CD4-positive, alpha-beta memory T cell (primary cell): ENCODE data around the gene CELF5. TPM values are rescaled to one million over a fixed set of nuclear protein-coding genes. Genes with fewer than 3 reads are reported as not detected.
A peak's percentile ranks its signal among the peaks of the same experiment; 100 is the strongest.

Experiments used
- CTCF ChIA-PET: fragments of 350-600 bp; sonication (Branson Sonifier 250); formaldehyde crosslinking; loops from one replicate; lab custom pipeline; 2021; ENCODE audit warnings: inconsistent platforms; ENCODE audit not compliant: partially characterized antibody; lab: Charles Lee
- POLR2A ChIA-PET: fragments of 350-600 bp; sonication (Branson Sonifier 250); formaldehyde crosslinking; loops from one replicate; lab custom pipeline; 2021; ENCODE audit not compliant: partially characterized antibody; lab: Charles Lee
- DNase-seq, 5 donors: peaks; one replicate each; pipeline versions ENCODE4 v3.0.0 to v3.0.0-alpha.2; 2020 to 2022; ENCODE audit warnings: mixed read lengths in 1 of 5
- H3K27ac ChIP-seq: one replicate; pipeline ENCODE4 v1.7.0; 2013; ENCODE audit warnings: low read depth, low read length
- H3K27me3 ChIP-seq: 2 replicates; pipeline ENCODE4 v1.7.0; 2013; ENCODE audit warnings: mild to moderate bottlenecking, low read length, moderate library complexity; ENCODE audit not compliant: insufficient read depth
- H3K36me3 ChIP-seq: 2 replicates; pipeline ENCODE4 v1.7.0; 2013; ENCODE audit warnings: mild to moderate bottlenecking, low read length, moderate library complexity; ENCODE audit not compliant: insufficient read depth
- H3K4me1 ChIP-seq: 2 replicates; pipeline ENCODE4 v1.7.0; 2013; ENCODE audit warnings: mild to moderate bottlenecking, low read length, moderate library complexity; ENCODE audit not compliant: insufficient read depth
- H3K4me3 ChIP-seq, 2 donors: one replicate each; pipeline ENCODE4 v1.7.0; 2013; ENCODE audit warnings: low read length in 2 of 2, mild to moderate bottlenecking in 1 of 2
- H3K9me3 ChIP-seq, 2 donors: one replicate each; pipeline ENCODE4 v1.7.0; 2013; ENCODE audit warnings: low read length in 2 of 2, control low read depth in 1 of 2; ENCODE audit not compliant: control insufficient read depth in 1 of 2
- H3K27ac Mint-ChIP-seq, 7 donors: one replicate each; pipeline ENCODE4 v1.8.0; 2020 to 2021; ENCODE audit warnings: mixed read lengths in 7 of 7, mild to moderate bottlenecking in 6 of 7, inconsistent platforms in 3 of 7, moderate library complexity in 3 of 7
- H3K27me3 Mint-ChIP-seq, 2 donors: one replicate each; pipeline ENCODE4 v1.8.0; 2020 to 2021; ENCODE audit warnings: mixed read lengths in 2 of 2
- H3K36me3 Mint-ChIP-seq, 2 donors: one replicate each; pipeline ENCODE4 v1.8.0; 2020 to 2021; ENCODE audit warnings: mixed read lengths in 2 of 2, inconsistent platforms in 1 of 2, mild to moderate bottlenecking in 1 of 2
- H3K4me1 Mint-ChIP-seq, 4 donors: one replicate each; pipeline ENCODE4 v1.8.0; 2020 to 2021; ENCODE audit warnings: mixed read lengths in 4 of 4, mild to moderate bottlenecking in 1 of 4
- H3K4me3 Mint-ChIP-seq, 8 donors: one replicate each; pipeline ENCODE4 v1.8.0; 2020 to 2021; ENCODE audit warnings: mixed read lengths in 8 of 8, mild to moderate bottlenecking in 7 of 8, moderate library complexity in 6 of 8, inconsistent platforms in 3 of 8
- H3K9me3 Mint-ChIP-seq, 8 donors: one replicate each; pipeline ENCODE4 v1.8.0; 2020 to 2021; ENCODE audit warnings: mixed read lengths in 8 of 8, mild to moderate bottlenecking in 5 of 8, inconsistent platforms in 3 of 8, moderate library complexity in 1 of 8
- intact Hi-C: fragments of 100-400 bp; cut with micrococcal nuclease; formaldehyde crosslinking; loops from one replicate; pipeline ENCODE4 v1.15.1; 2023
- polyA plus RNA-seq, 2 donors: library from polyadenylated mRNA; unstranded; fragments of 300-500 nt; fragmentation: Illumina TruSeq; gene quantifications; one replicate each; pipeline ENCODE4 v1.2.3, GENCODE V29; 2021
- total RNA-seq, 2 experiments: library from RNA; stranded (reverse); gene quantifications; one replicate each; pipeline ENCODE4 v1.2.3, GENCODE V29; 2021

Gene CELF5
- total and polyA plus RNA-seq, 4 experiments from 2014 or later, result 0.32 to 0.64 (median 0.44) TPM; not detected in 1

DNA sequence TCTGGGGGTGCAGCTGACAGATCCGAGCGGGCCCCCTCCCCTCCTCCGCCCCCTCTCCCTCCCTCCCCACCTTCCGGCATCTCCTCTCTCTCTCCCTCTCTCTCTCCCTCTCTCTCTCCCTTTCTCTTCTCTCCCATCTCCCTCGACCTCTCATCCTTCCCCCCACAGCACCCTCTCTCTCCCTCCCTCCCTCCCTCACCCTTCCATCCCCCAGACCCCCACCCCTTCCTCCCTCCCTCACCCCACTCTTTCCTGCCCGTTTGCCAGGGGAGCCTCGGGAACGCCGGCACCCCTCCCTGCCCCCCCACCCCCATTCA is 666 bp downstream of the CELF5 start:
- Mint-ChIP-seq H3K27me3 (peaks cover 18 to 23% of the 10 kb centered on the region in 2 donors), H3K4me3 (no peak overlapping the region), H3K27ac (no peak overlapping the region), H3K9me3 (no peaks in the 10 kb centered on the region), H3K36me3 (no peaks in the 10 kb centered on the region), H3K4me1 (peaks cover 0 to 1% (median 0%) of the 10 kb centered on the region in 4 donors)
- H3K4me3 ChIP-seq, result no peak overlapping the region
- ChIA-PET POLR2A (no interaction called here), CTCF (no interaction called here)
- no peaks in the 10 kb centered on the region for H3K9me3 ChIP-seq
- no peak overlapping the region for H3K27ac ChIP-seq
- H3K4me1 ChIP-seq, result no peaks in the 10 kb centered on the region
- intact Hi-C loops, result no loop called here
- DNase-seq, result no peak
- no peaks in the 10 kb centered on the region for H3K36me3 ChIP-seq
- H3K27me3 ChIP-seq, result peaks cover 9% of the 10 kb centered on the region

DNA sequence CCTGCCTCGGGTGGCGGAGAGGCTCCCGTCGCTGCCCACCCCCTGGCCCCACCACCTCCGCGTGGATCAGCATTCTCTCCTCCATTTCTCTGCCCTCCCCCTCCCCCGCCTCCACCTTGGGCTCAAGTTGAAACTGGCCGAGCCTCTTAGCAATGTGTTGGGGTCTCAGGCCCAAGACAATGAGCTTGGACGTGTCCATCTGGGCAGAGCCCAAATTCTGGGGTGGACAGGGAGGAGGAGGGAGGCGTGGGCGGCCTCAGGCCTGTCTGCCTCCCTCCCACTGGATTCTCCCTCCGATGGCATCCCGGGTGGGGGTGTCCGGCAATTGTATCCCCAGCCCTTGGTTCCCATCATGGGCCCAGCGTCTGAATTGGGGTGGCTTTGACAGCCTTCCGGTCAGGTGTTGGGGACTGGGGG is 1.2 kb downstream of the CELF5 start:
- no peaks in the 10 kb centered on the region for H3K9me3 Mint-ChIP-seq
- peaks cover 9% of the 10 kb centered on the region for H3K27me3 ChIP-seq

DNA sequence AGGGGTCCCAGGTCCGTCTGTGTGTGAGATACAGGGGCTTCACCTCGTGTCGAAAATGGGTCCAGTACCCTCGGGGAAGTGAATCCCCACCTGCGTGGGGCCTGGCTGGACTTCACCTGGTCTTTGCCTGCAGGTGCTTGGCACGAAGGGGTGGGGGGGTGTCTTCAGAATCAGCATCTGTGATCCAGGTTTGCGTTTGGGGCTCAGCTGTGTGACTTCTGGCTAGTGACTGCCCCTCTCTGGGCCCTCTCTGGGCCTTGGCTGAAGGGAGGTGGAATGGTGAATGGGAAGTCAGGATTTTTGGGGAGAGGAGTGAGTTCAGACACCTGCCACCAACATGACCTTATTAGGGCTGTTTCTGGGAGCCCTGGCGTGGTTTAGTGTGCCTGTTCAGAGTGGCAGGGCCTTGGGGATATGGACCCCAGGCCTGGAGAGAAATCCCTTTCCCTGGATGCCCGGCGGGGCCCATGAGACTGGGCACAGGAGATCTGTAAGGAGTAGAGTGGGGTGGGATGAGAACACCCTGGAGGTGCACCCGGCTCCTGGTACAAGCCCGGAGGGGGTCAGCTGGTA is 2.7 kb downstream of the CELF5 start:
- no peaks in the 10 kb centered on the region for H3K9me3 Mint-ChIP-seq
- intact Hi-C loops, result no loop called here
- peaks cover 9% of the 10 kb centered on the region for H3K27me3 ChIP-seq

More for the DNA sequence above, 1.2 kb downstream of the CELF5 start:
- Mint-ChIP-seq H3K27me3 (peaks cover 18 to 23% of the 10 kb centered on the region in 2 donors), H3K4me1 (peaks cover 0 to 1% (median 0%) of the 10 kb centered on the region in 4 donors), H3K4me3 (no peak overlapping the region), H3K27ac (peak overlapping the region in 1 of 7 donors; percentile 58), H3K36me3 (no peaks in the 10 kb centered on the region)
- no peaks in the 10 kb centered on the region for H3K4me1 ChIP-seq
- no peak overlapping the region for H3K27ac ChIP-seq
- no peaks in the 10 kb centered on the region for H3K36me3 ChIP-seq
- DNase-seq, result no peak
- intact Hi-C loops, result no loop called here
- H3K4me3 ChIP-seq, result no peak overlapping the region
- POLR2A ChIA-PET, result no interaction called here
- CTCF ChIA-PET, result no interaction called here
- H3K9me3 ChIP-seq, result no peaks in the 10 kb centered on the region

DNA sequence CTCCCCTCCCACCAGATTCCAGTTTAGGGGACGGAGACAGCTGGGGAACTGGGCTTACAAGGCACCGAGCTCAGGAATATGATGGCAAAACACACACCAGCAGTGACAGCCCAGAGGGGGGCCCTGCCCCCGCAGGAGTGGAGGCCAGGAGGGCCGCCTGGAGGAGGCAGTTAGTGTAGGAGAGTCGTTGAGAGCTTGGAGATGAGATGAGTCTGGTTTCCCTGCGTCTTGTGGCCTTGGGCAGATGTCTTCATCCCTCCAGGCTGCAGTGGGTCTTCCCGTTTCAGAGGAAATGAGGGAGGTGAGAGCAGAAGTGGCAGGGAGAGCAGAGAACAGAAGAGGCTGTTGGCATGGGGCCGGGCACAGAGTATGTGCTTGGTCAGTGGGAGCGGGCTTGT is 4.9 kb downstream of the CELF5 start:
- H3K27me3 Mint-ChIP-seq, result peaks cover 21 to 24% of the 10 kb centered on the region in 2 donors
- no peaks in the 10 kb centered on the region for H3K4me1 Mint-ChIP-seq
- H3K27ac ChIP-seq, result no peak overlapping the region
- peaks cover 9% of the 10 kb centered on the region for H3K27me3 ChIP-seq
- DNase-seq, result no peak
- intact Hi-C loops, result no loop called here
- ChIA-PET CTCF (interaction anchor here (0.7 to 1.1 kb wide), 3 partner anchors 10 to 23 kb away, joined by 3 to 5 read pairs (median 4); no protein-coding TSS in a partner anchor), POLR2A (interaction anchor here (0.5 to 1.1 kb wide), 2 partner anchors 14 to 993 kb away, joined by 3 to 4 read pairs; partner anchors contain the start of gene PLEKHJ1)
- no peaks in the 10 kb centered on the region for H3K9me3 ChIP-seq
- H3K4me1 ChIP-seq, result no peaks in the 10 kb centered on the region
- no peaks in the 10 kb centered on the region for H3K36me3 ChIP-seq
- H3K4me3 ChIP-seq, result no peak overlapping the region
- H3K27ac Mint-ChIP-seq, result peak overlapping the region in 1 of 7 donors; percentile 35
- no peak overlapping the region for H3K4me3 Mint-ChIP-seq
- H3K36me3 Mint-ChIP-seq, result no peaks in the 10 kb centered on the region
- H3K9me3 Mint-ChIP-seq, result peaks cover 0 to 1% (median 0%) of the 10 kb centered on the region in 8 donors

More for the DNA sequence above, 2.7 kb downstream of the CELF5 start:
- no peaks in the 10 kb centered on the region for H3K9me3 ChIP-seq
- ChIA-PET POLR2A (no interaction called here), CTCF (no interaction called here)
- no peaks in the 10 kb centered on the region for H3K36me3 ChIP-seq
- no peak overlapping the region for H3K27ac ChIP-seq
- no peak for DNase-seq
- no peaks in the 10 kb centered on the region for H3K4me1 ChIP-seq
- peak overlapping the region in 1 of 8 donors; percentile 62 for H3K4me3 Mint-ChIP-seq
- H3K36me3 Mint-ChIP-seq, result no peaks in the 10 kb centered on the region
- H3K4me1 Mint-ChIP-seq, result peaks cover 0 to 1% (median 0%) of the 10 kb centered on the region in 4 donors
- peaks cover 20 to 24% of the 10 kb centered on the region in 2 donors for H3K27me3 Mint-ChIP-seq
- H3K4me3 ChIP-seq, result no peak overlapping the region
- H3K27ac Mint-ChIP-seq, result peak overlapping the region in 2 of 7 donors; percentile 24 to 58

DNA sequence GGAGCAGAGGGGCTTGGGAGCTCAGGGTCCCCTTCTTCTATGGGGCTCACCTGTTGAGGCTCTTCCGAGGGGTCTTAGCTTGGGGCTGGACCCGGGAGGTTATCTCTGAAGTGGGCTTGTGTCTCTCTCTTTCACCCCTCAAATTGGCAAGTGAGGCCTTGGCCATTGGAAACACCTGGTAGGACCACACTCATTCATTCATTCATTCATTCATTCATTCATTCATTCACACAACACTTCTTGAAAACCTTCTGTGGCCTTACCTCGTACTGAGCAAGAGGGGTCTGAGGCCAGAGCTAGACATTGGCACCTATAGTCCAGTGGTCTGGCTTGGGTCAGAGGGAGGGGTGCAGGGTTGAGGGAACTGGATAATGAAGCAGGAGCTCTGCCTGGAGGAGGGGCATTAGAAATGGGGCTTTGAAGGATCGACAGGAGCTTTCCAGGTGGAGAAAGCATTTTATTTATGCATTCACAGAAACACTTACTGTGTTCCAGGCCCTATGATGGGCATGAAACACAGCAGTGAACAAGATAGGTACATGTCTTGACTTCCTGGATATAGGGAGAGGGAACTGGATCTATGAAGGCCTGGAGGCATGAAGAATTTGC is 5.5 kb downstream of the CELF5 start:
- no peaks in the 10 kb centered on the region for H3K9me3 ChIP-seq
- H3K4me3 ChIP-seq, result no peak overlapping the region
- peaks cover 0 to 1% (median 0%) of the 10 kb centered on the region in 8 donors for H3K9me3 Mint-ChIP-seq
- H3K27ac Mint-ChIP-seq, result no peak overlapping the region
- peaks cover 21 to 25% of the 10 kb centered on the region in 2 donors for H3K27me3 Mint-ChIP-seq
- H3K4me3 Mint-ChIP-seq, result no peak overlapping the region
- H3K4me1 Mint-ChIP-seq, result no peaks in the 10 kb centered on the region
- ChIA-PET POLR2A (interaction anchor here (0.5 to 1.1 kb wide), 2 partner anchors 13 to 994 kb away, joined by 3 to 4 read pairs; partner anchors contain the start of gene PLEKHJ1), CTCF (interaction anchor here (0.7 to 1.1 kb wide), 3 partner anchors 11 to 22 kb away, joined by 3 to 5 read pairs (median 4); no protein-coding TSS in a partner anchor)
- intact Hi-C loops, result no loop called here
- DNase-seq, result no peak
- H3K36me3 ChIP-seq, result no peaks in the 10 kb centered on the region
- peaks cover 9% of the 10 kb centered on the region for H3K27me3 ChIP-seq
- no peaks in the 10 kb centered on the region for H3K4me1 ChIP-seq
- H3K27ac ChIP-seq, result no peak overlapping the region
- no peaks in the 10 kb centered on the region for H3K36me3 Mint-ChIP-seq

DNA sequence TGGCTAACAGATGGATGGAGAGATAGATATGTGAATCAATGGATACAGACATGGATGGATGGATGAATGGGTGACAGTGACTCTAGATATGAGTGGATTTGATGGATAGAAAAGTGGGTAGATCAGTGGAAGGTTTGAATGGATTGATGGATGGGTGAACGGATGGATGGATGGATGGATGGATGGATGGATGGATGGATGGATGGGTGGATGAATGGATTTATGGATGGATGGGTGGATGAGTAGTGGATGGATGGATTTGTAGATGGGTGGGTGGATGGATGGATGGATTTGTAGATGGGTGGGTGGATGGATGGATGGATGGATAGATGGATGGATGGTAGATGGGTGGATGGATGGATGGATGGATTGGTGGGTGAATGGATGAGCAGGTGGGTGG is 6.8 kb downstream of the CELF5 start:
- H3K27me3 ChIP-seq, result peaks cover 2% of the 10 kb centered on the region
- ChIA-PET CTCF (no interaction called here), POLR2A (no interaction called here)
- H3K36me3 ChIP-seq, result no peaks in the 10 kb centered on the region
- no peak overlapping the region for H3K27ac ChIP-seq
- H3K9me3 ChIP-seq, result no peaks in the 10 kb centered on the region
- no peak overlapping the region for H3K4me3 Mint-ChIP-seq
- no peak overlapping the region for H3K4me3 ChIP-seq
- no peaks in the 10 kb centered on the region for H3K4me1 ChIP-seq
- no peak overlapping the region for H3K27ac Mint-ChIP-seq
- H3K36me3 Mint-ChIP-seq, result no peaks in the 10 kb centered on the region
- no peaks in the 10 kb centered on the region for H3K4me1 Mint-ChIP-seq
- intact Hi-C loops, result no loop called here
- H3K9me3 Mint-ChIP-seq, result peaks cover 0 to 2% (median 0%) of the 10 kb centered on the region in 8 donors
- DNase-seq, result no peak
- H3K27me3 Mint-ChIP-seq, result peaks cover 18 to 23% of the 10 kb centered on the region in 2 donors

DNA sequence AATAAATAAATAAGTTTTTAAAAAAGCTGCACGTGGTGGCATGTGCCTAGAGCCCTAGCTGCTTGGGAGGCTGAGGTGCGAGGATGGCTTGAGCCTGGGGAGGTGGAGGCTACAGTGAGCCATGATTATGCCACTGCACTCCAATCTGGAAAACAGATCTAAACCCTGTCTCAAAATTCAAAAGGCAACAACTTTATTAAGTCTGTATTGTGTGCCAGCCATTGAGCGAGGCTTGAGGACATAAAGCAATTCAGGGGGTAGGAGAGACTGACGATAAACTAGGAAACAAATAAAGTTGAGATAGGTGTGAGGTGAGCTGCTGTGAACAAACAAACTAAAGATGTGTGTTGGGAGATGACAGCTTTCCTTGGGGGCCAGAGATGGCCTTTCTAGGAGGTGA is 8.7 kb downstream of the CELF5 start:
- Mint-ChIP-seq H3K36me3 (no peaks in the 10 kb centered on the region), H3K4me3 (no peak overlapping the region), H3K27me3 (peaks cover 7 to 16% of the 10 kb centered on the region in 2 donors), H3K27ac (no peak overlapping the region), H3K9me3 (peaks cover 0 to 4% (median 0%) of the 10 kb centered on the region in 8 donors), H3K4me1 (no peaks in the 10 kb centered on the region)
- Histone ChIP-seq H3K4me3 (no peak overlapping the region), H3K4me1 (no peaks in the 10 kb centered on the region), H3K36me3 (no peaks in the 10 kb centered on the region), H3K27me3 (no peaks in the 10 kb centered on the region), H3K9me3 (no peaks in the 10 kb centered on the region), H3K27ac (no peak overlapping the region)
- intact Hi-C loops, result no loop called here
- CTCF ChIA-PET, result no interaction called here
- no peak for DNase-seq
- POLR2A ChIA-PET, result no interaction called here
